Body of pancreas (tissue), 4 donors: Measurements from ENCODE around the gene ADAMTS6.
"Not testable (repeated sequence)": the region's sequence is repeated elsewhere in the genome, so short reads cannot be mapped to it uniquely, and the experiment has no call there.

Experiments
- CTCF ChIP-seq, 7 experiments: fragments of 450-650 bp in 4 of 7; fragments of 200-600 bp in 3 of 7; sonication (generic) in 3 of 7; IDR thresholded peaks; one replicate each; pipeline ENCODE4 v1.5.1; 2016 to 2019; ENCODE audit warnings: antibody characterized with exemption in 7 of 7
- POLR2A ChIP-seq, 3 donors: fragments of 450-650 bp; IDR thresholded peaks; one replicate each; pipeline ENCODE4 v1.6.1; 2016; ENCODE audit warnings: antibody characterized with exemption in 3 of 3, mild to moderate bottlenecking in 2 of 3

- not testable (repeated sequence) for TF ChIP-seq CTCF, POLR2A (IDR thresholded peaks at IDR 0.05)
Measured at GRCh38 chr5:65174231-65174630, 307.5 kb downstream of the ADAMTS6 start.
